SK-N-SH (cell line): ENCODE data around the gene IFITM1.

Experiments used
- POLR2AphosphoS5 ChIP-seq: IDR thresholded peaks from 2 replicates; pipeline ENCODE4 v1.6.1; 2012; ENCODE audit warnings: low read depth, low read length
- USF1 ChIP-seq: IDR thresholded peaks from 2 replicates; pipeline ENCODE4 v1.4.0; 2012; ENCODE audit warnings: low read depth, borderline replicate concordance
- USF2 ChIP-seq: fragments of 150-350 bp; IDR thresholded peaks from 2 replicates; pipeline ENCODE4 v1.6.1; 2017; ENCODE audit warnings: antibody characterized with exemption, low read length, low read depth, borderline replicate concordance
- YY1 ChIP-seq: IDR thresholded peaks from 2 replicates; pipeline ENCODE4 v1.4.0; 2012; ENCODE audit warnings: low read depth, mild to moderate bottlenecking
- TF ChIP-seq, protein P1 (sequence below): fragments of 200-600 bp; sonication (generic); IDR thresholded peaks from 2 replicates; pipeline ENCODE4 v1.6.1; 2017; ENCODE audit warnings: antibody characterized with exemption, mild to moderate bottlenecking, moderate library complexity

DNA sequence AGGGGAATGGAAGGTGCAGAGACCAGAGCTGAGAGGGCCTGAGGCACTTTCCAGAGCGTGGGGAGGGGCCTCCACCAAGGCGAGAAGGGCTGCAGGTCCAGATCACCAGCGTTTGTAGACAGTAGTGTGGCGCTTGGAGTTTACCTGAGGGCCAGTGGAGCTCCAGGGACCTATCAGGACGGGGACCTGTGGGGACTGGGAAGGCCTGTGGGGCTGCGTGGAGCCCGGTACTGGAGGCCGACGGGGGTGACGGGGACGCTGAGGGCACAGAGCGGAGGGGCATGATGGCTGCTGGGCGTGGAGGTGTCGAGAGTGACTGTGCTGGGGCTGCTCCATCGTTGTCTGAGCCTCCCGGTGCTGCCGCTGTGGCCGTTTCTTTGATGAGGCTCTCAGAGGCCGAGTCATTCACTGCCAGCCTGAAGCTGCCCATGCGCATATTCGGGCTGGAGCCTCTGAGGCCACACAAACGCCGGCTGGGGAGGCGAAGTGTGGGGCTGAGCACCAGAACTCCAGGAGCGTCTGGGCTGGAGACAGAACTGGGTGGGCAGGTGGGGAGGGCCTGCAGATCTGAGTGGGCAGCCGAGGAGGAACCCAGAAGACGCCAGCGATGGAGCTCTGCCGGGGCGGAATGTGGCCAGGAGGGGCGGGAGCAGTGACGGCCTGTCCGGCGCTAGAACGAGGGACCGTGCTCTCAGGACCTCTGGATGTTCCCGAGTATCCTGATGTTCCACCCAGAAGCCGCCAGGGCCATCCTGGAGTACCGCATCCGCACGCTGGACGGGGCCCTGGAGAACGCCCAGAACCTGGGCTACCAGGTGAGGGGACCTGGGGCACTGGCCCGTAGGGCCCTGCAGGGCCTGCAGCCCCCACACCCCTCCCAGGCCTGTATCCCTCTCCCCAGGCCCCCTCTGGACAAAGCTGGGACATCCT lies 22.3 kb upstream of the IFITM1 start:
- TF ChIP-seq, protein P1, sequence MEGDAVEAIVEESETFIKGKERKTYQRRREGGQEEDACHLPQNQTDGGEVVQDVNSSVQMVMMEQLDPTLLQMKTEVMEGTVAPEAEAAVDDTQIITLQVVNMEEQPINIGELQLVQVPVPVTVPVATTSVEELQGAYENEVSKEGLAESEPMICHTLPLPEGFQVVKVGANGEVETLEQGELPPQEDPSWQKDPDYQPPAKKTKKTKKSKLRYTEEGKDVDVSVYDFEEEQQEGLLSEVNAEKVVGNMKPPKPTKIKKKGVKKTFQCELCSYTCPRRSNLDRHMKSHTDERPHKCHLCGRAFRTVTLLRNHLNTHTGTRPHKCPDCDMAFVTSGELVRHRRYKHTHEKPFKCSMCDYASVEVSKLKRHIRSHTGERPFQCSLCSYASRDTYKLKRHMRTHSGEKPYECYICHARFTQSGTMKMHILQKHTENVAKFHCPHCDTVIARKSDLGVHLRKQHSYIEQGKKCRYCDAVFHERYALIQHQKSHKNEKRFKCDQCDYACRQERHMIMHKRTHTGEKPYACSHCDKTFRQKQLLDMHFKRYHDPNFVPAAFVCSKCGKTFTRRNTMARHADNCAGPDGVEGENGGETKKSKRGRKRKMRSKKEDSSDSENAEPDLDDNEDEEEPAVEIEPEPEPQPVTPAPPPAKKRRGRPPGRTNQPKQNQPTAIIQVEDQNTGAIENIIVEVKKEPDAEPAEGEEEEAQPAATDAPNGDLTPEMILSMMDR, result no peak
- no peak for TF ChIP-seq USF1
- no peak for TF ChIP-seq POLR2AphosphoS5
- no peak for TF ChIP-seq USF2
- TF ChIP-seq YY1, result no peak
